ENCODE measurements around the gene CFAP20DC. TPM values are rescaled to one million over a fixed set of nuclear protein-coding genes. Genes with fewer than 3 reads are reported as not detected.

CFAP20DC gene
- total and polyA plus RNA-seq, 2 of the 13 experiments (the other 11 are each of a cell fraction or from before 2014, with no cell fraction given), result not detected

DNA sequence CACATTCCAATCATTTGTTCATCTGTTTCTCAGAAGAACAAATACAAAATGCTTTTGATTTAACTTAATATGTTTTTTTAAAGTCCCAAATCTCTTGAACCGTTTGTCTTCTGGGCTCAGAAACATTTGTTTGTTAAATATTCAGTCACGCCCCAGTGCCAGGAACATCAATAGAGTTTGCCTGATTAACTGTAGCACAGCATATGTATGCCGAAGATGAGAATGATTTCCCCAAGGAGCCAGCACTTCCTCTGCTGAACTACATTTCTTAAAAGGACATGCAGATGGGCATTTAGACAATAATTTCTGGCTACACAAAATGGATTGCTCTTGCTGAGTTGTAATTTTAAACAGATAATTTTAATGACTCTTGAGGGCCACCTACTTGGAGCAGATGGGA lies 191.7 kb downstream of the CFAP20DC start:
- H3K9ac ChIP-seq (ENCODE audit: insufficient read depth, low read depth, low read length), result no peak overlapping the region
- ChIA-PET POLR2A (no interaction called here), CTCF (ENCODE audit: low intra/inter-chr PET ratio, low total read pairs) (no interaction called here)
- H3K4me1 ChIP-seq (ENCODE audit: insufficient read depth, low read length), result no peaks in the 10 kb centered on the region
- in situ Hi-C loops (cut with HindIII; ENCODE audit: extremely low pct_ligation_motif_present, low pct_unique_long_range_greater_than_20kb) (no loop called here), intact Hi-C loops (cut with micrococcal nuclease; ENCODE audit: unreplicated experiment) (no loop called here)
- WGBS (ENCODE audit: low lambda C conversion rate), result 7% methylated on average over 3 of the region's 3 CpGs
- no peak overlapping the region for H3K27ac ChIP-seq (ENCODE audit: extremely low read length, insufficient read depth, low read length)
- DNase-seq (ENCODE audit: low spot score) (no peak), ATAC-seq (no peak), FAIRE-seq (no peak)
- no peaks in the 10 kb centered on the region for H3K9me3 ChIP-seq (ENCODE audit: low read length)
- no peak overlapping the region for H2AFZ ChIP-seq (ENCODE audit: low read length)
- H3K36me3 ChIP-seq (replicated peaks in 1 of 2; ENCODE audit: control insufficient read depth in 1 of 2, insufficient read depth in 2 of 2, low read length in 2 of 2), result no peaks in the 10 kb centered on the region
- TF ChIP-seq CEBPG (CRISPR knock-in tag; IDR thresholded peaks at IDR 0.05) (no peak), TAF15 (IDR thresholded peaks at IDR 0.05; ENCODE audit: low read depth, low read length, poor library complexity, severe bottlenecking) (no peak), ZKSCAN1 (IDR thresholded peaks at IDR 0.05; ENCODE audit: low read length) (no peak), NFIB (CRISPR knock-in tag; IDR thresholded peaks at IDR 0.05; ENCODE audit: borderline replicate concordance) (no peak), NCOA1 (CRISPR knock-in tag; IDR thresholded peaks at IDR 0.05) (no peak), NR2C2 (CRISPR knock-in tag; IDR thresholded peaks at IDR 0.05; ENCODE audit: borderline replicate concordance) (no peak), ZFP36L1 (CRISPR knock-in tag; IDR thresholded peaks at IDR 0.05) (no peak), JDP2 (CRISPR knock-in tag; IDR thresholded peaks at IDR 0.05; ENCODE audit: borderline replicate concordance) (no peak), ZNF136 (CRISPR knock-in tag; IDR thresholded peaks at IDR 0.05; ENCODE audit: low read depth) (no peak), ZNF460 (CRISPR knock-in tag; IDR thresholded peaks at IDR 0.05; ENCODE audit: borderline replicate concordance) (no peak), GPN1 (CRISPR knock-in tag; IDR thresholded peaks at IDR 0.05; ENCODE audit: borderline replicate concordance) (no peak), STAT6 (CRISPR knock-in tag; IDR thresholded peaks at IDR 0.05; ENCODE audit: borderline replicate concordance) (no peak)
- TF ChIP-seq, protein P1, sequence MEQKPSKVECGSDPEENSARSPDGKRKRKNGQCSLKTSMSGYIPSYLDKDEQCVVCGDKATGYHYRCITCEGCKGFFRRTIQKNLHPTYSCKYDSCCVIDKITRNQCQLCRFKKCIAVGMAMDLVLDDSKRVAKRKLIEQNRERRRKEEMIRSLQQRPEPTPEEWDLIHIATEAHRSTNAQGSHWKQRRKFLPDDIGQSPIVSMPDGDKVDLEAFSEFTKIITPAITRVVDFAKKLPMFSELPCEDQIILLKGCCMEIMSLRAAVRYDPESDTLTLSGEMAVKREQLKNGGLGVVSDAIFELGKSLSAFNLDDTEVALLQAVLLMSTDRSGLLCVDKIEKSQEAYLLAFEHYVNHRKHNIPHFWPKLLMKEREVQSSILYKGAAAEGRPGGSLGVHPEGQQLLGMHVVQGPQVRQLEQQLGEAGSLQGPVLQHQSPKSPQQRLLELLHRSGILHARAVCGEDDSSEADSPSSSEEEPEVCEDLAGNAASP (CRISPR knock-in tag; IDR thresholded peaks at IDR 0.05; ENCODE audit: borderline replicate concordance), result no peak
- no peak overlapping the region for H3K4me2 ChIP-seq (ENCODE audit: low read depth, low read length)
- H4K20me1 ChIP-seq (ENCODE audit: insufficient read depth, low read length), result no peaks in the 10 kb centered on the region
- H3K27me3 ChIP-seq (ENCODE audit: control insufficient read depth in 1 of 2, insufficient read depth in 2 of 2, low read length in 2 of 2), result no peaks in the 10 kb centered on the region
- no TSS peak for BruUV-seq (replicated peaks)
- H3K4me3 ChIP-seq (replicated peaks in 1 of 3; ENCODE audit: insufficient read depth in 1 of 3, low read depth in 2 of 3, low read length in 3 of 3), result no peak overlapping the region
- H3K79me2 ChIP-seq (ENCODE audit: insufficient read depth, low read length), result no peaks in the 10 kb centered on the region

All from HepG2 (cell line).